Heart right ventricle (tissue), 16 donors: ENCODE measurements around the gene WFS1. TPM values are rescaled to one million over a fixed set of nuclear protein-coding genes. Genes with fewer than 3 reads are reported as not detected.

Source experiments
- ATAC-seq, 8 donors: fragments of 200-7000 bp; cut with Tn5 transposase; one replicate each; pipeline ENCODE4 v1.9.1; 2020; ENCODE audit warnings: mild to moderate bottlenecking in 8 of 8, moderate library complexity in 8 of 8, moderate number of reproducible peaks in 1 of 8
- DNase-seq, 2 donors: peaks; one replicate each; pipeline ENCODE4 v3.0.0-alpha.2; 2020
- H3K27ac ChIP-seq, 10 donors: fragments of 200-600 bp; sonication (generic) in 2 of 10; one replicate each; pipeline versions ENCODE4 v1.5.0 to v1.8.0; 2020 to 2022; ENCODE audit warnings: mild to moderate bottlenecking in 3 of 10
- H3K27me3 ChIP-seq, 7 donors: fragments of 200-600 bp; one replicate each; pipeline ENCODE4 v1.8.0; 2021 to 2022; ENCODE audit warnings: mild to moderate bottlenecking in 2 of 7
- H3K36me3 ChIP-seq, 9 donors: fragments of 200-600 bp; sonication (generic) in 1 of 9; one replicate each; pipeline versions ENCODE4 v1.5.0 to v1.8.0; 2020 to 2022; ENCODE audit warnings: mild to moderate bottlenecking in 2 of 9
- H3K4me1 ChIP-seq, 9 donors: fragments of 200-600 bp; sonication (generic) in 1 of 9; one replicate each; pipeline versions ENCODE4 v1.5.0 to v1.8.0; 2020 to 2022; ENCODE audit warnings: mild to moderate bottlenecking in 4 of 9
- H3K4me3 ChIP-seq, 10 donors: fragments of 200-600 bp; sonication (generic) in 2 of 10; one replicate each; pipeline versions ENCODE4 v1.5.0 to v1.8.0; 2020 to 2022; ENCODE audit warnings: mild to moderate bottlenecking in 7 of 10, moderate library complexity in 2 of 10
- H3K9me3 ChIP-seq, 11 donors: fragments of 200-600 bp in 10 of 11; sonication (generic) in 2 of 11; one replicate each; pipeline versions ENCODE4 v1.5.0 to v1.8.0; 2013 to 2022; ENCODE audit warnings: mild to moderate bottlenecking in 2 of 11, control low read depth in 1 of 11, moderate library complexity in 1 of 11
- CTCF ChIP-seq, 9 donors: fragments of 200-600 bp; sonication (generic) in 2 of 9; IDR thresholded peaks; one replicate each; pipeline versions ENCODE4 v1.5.0 to v1.8.0; 2021 to 2022; ENCODE audit warnings: antibody characterized with exemption in 9 of 9, mild to moderate bottlenecking in 5 of 9, moderate library complexity in 1 of 9
- WGBS, 2 donors: extraction: QIAGEN DNeasy Blood & Tissue Kit; methylation state at CpG; one replicate each; pipeline ENCODE4 v1.1.7; 2013; ENCODE audit warnings: inconsistent platforms in 1 of 2; 5-methylcytosine and 5-hydroxymethylcytosine counted together
- intact Hi-C, 10 donors: fragments of 100-400 bp; cut with DNase I; formaldehyde crosslinking; loops; one replicate each; pipeline versions ENCODE4 v1.11.1 to v1.14.2; 2022
- polyA plus RNA-seq, 2 donors: library from polyadenylated mRNA; stranded (reverse); fragments of 200-250 nt; gene quantifications; one replicate each; pipeline ENCODE4 v1.2.3, GENCODE V29; 2013
- total RNA-seq, 10 donors: library from RNA; stranded (reverse); fragmentation: NEBNext Ultra II Directional in 3 of 10; extraction: Animal tissue kit (Norgen Biotek cat#: 25700) in 3 of 10; gene quantifications; one replicate each; pipeline versions ENCODE4 v1.2.1 to v1.2.4, GENCODE V29; 2021 to 2023
- donor health status: Arrhythmogenic right ventricular cardiomyopathy.
- donor health status: ischemic (EF 13 %, LVEDD 7.1; RV severe dilation, severe dysfunction).
- donor health status: healthy with polysubstance abuse.
- donor health status: DM: no; HTN: yes; CAD: no.
- donor health status: DM: no; HTN: no; CAD: no.
- donor health status: ischemic (EF 25% LVEDD 6.9; RV normal size, moderate dysfunction).
- donor health status: ischemic (EF 25% LVEDD 5.7; RV mildly dilated, moderate dysfunction).
- donor health status: healthy.
- donor health status: DM: yes; HTN: yes; CAD: no.
- donor health status: Ischemic cardiomyopathy.
- donor health status: ischemic (EF 35%, LVEDD 5.7; RV mildly dilated, moderate dysfunction).
- donor health status: nonischemic (EF 11% LVEDD 7.7; RV severe dilation, severe dysfunction).
- donor health status: DM: yes; HTN: yes; CAD: no.
- donor health status: PGD.
- donor health status: ischemic (EF 29% LVEDD 5.4; RV normal size, mild dysfunction).
- donor health status: nonischemic (EF 23%, LVEDD 6.1; RV moderate dilation, normal function).

Gene WFS1
- total and polyA plus RNA-seq, 12 donors, result 35.0 to 119 (median 69.4) TPM

- no peak for TF ChIP-seq CTCF (IDR thresholded peaks at IDR 0.05)
- DNase-seq (no peak), ATAC-seq (no peak)
- Histone ChIP-seq H3K4me3 (no peak overlapping the region), H3K4me1 (peaks cover 0 to 13% (median 4%) of the 10 kb centered on the region in 9 donors), H3K27ac (no peak overlapping the region), H3K27me3 (peaks cover 0 to 69% (median 47%) of the 10 kb centered on the region in 7 donors), H3K9me3 (peaks cover 0 to 3% (median 0%) of the 10 kb centered on the region in 11 donors), H3K36me3 (no peaks in the 10 kb centered on the region)
- intact Hi-C loops, result loop anchor here in 3 of 10 donors (10.0 kb wide), 2 partner anchors 206 to 344 kb away; no protein-coding TSS in a partner anchor
- WGBS, 2 donors, result 64 to 77% methylated on average over 12 of the region's 12 CpGs
Observed at GRCh38 chr4:6338951-6339817, 69.5 kb downstream of the WFS1 start.

DNA sequence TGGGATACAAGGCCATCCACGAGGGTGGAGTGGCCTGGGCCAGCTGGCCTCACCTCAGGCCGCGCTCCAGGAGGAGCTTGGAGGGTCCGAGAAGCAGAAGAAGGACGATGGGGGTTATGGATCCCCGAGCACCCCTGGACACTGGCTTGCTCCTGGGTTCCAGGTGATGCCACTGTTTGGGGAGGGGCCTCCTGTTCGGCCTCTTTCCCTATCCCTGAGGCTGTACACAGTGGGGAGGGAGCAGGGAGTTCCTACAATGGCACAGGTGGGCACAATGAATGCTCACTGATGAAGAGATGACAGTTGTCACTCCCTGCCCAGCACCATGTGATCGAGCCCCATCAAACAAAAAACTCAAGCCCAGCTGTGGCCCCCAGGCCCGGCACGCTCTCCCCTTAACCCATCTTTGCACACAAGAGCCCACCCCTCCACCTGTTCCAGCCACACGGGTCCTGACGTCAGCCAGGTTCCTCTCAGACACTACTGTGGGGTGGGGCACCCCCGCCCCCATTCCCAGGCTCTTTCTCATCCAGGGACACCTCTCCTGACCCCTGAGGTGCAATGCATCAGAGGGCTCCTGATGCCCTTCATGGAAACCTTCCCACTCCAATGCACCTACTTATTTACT, 70.3 kb downstream of the WFS1 start:
- intact Hi-C loops, result loop anchor here in 3 of 10 donors (10.0 kb wide), 2 partner anchors 205 to 345 kb away; no protein-coding TSS in a partner anchor
- Histone ChIP-seq H3K27me3 (peaks cover 0 to 63% (median 43%) of the 10 kb centered on the region in 7 donors), H3K4me1 (peaks cover 0 to 13% (median 4%) of the 10 kb centered on the region in 9 donors), H3K36me3 (no peaks in the 10 kb centered on the region), H3K9me3 (peaks cover 0 to under 1% (median 0%) of the 10 kb centered on the region in 11 donors), H3K27ac (no peak overlapping the region), H3K4me3 (no peak overlapping the region)
- DNase-seq (no peak), ATAC-seq (peak in 1 of 8 donors; percentile 9)
- 80 to 87% methylated on average over 13 of the region's 13 CpGs for WGBS, 2 donors
- no peak for TF ChIP-seq CTCF (IDR thresholded peaks at IDR 0.05)

GRCh38 chr4:6340446-6341015, 70.9 kb downstream of the WFS1 start:
- Histone ChIP-seq H3K36me3 (no peaks in the 10 kb centered on the region), H3K9me3 (peaks cover 0 to 6% (median 0%) of the 10 kb centered on the region in 11 donors), H3K27ac (no peak overlapping the region), H3K4me3 (no peak overlapping the region), H3K4me1 (peaks cover 0 to 13% (median 4%) of the 10 kb centered on the region in 9 donors), H3K27me3 (peaks cover 0 to 63% (median 40%) of the 10 kb centered on the region in 7 donors)
- intact Hi-C loops, result no loop called here
- WGBS, 2 donors, result 70 to 79% methylated on average over 9 of the region's 9 CpGs
- no peak for ATAC-seq
- no peak for TF ChIP-seq CTCF (IDR thresholded peaks at IDR 0.05)
- DNase-seq, result no peak

DNA sequence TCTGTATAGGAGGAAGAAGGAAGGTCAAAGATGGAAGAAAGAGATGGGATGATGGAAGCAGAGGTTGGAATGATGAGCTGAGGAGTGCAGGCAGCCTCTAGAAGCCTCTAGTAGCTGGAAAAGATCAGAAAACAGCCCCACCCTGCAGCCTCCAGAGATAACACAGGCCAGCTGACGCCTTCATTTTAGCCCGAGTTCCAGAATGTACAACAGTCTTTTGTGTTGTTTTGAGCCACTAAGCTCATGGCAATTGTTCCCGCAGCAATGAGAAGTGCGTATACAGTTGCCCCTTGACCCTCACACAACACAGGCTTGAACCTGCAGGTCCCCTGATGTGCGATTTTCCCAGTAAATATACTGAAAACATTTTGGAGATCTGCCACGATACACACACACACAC, 72.0 kb downstream of the WFS1 start:
- peaks cover 0 to 60% (median 41%) of the 10 kb centered on the region in 7 donors for H3K27me3 ChIP-seq
- DNase-seq, result no peak
- intact Hi-C loops, result no loop called here

More for the DNA sequence above, 72.0 kb downstream of the WFS1 start:
- no peak for ATAC-seq
- Histone ChIP-seq H3K9me3 (peaks cover 0 to 10% (median 0%) of the 10 kb centered on the region in 11 donors), H3K4me3 (no peak overlapping the region), H3K4me1 (peaks cover 0 to 13% (median 4%) of the 10 kb centered on the region in 9 donors), H3K27ac (no peak overlapping the region), H3K36me3 (no peaks in the 10 kb centered on the region)
- WGBS, 2 donors, result 55 to 62% methylated on average over 6 of the region's 6 CpGs
- no peak for TF ChIP-seq CTCF (IDR thresholded peaks at IDR 0.05)
